ENCODE measurements around the gene PFDN1.

Gene PFDN1

DNA sequence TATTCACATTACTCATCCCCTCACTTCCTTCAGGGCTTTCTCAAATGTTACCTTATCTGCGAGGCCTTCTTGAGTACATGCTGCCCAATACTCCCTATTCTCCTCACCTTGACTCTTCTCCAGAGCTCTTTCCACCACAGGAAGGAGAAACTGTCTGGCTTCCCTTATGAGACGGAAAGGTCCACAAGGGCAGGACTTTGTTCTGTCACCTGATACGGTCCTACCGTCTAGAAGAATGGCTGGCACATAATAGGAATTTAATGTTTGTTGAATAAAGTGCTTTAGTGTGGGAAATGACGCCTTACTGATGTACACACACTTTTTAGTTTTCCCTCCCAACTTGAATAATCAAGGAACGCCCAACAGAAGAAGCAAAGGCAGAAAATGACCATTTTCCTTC, 52.5 kb downstream of the PFDN1 start:
- DNase-seq (ENCODE audit: low read depth in 2 of 2), result no peak
- TF ChIP-seq, protein P1, sequence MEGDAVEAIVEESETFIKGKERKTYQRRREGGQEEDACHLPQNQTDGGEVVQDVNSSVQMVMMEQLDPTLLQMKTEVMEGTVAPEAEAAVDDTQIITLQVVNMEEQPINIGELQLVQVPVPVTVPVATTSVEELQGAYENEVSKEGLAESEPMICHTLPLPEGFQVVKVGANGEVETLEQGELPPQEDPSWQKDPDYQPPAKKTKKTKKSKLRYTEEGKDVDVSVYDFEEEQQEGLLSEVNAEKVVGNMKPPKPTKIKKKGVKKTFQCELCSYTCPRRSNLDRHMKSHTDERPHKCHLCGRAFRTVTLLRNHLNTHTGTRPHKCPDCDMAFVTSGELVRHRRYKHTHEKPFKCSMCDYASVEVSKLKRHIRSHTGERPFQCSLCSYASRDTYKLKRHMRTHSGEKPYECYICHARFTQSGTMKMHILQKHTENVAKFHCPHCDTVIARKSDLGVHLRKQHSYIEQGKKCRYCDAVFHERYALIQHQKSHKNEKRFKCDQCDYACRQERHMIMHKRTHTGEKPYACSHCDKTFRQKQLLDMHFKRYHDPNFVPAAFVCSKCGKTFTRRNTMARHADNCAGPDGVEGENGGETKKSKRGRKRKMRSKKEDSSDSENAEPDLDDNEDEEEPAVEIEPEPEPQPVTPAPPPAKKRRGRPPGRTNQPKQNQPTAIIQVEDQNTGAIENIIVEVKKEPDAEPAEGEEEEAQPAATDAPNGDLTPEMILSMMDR (IDR thresholded peaks at IDR 0.05; ENCODE audit: low read depth, low read length), result no peak
- no peak overlapping the region for H3K4me3 ChIP-seq (replicated peaks in 1 of 2; ENCODE audit: low read depth in 2 of 2, low read length in 2 of 2)

DNA sequence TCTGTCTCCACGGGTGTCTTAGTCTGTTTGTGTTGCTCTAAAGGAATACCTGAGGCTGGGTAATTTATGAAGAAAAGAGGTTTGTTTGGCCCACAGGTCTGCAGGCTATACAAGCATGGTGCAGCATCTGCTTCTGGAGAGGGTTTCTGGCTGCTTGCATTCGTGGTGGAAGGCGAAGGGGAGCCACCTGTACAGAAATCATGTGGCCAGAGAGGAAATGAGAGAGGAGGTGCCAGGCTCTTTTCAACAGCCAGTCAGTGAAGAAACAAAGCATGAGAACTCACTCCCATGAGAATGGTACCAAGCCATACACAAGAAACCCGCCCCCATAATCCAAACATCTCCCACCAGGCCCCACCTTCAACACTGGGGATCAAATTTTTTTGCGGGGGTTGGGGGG, 53.4 kb downstream of the PFDN1 start:
- DNase-seq (ENCODE audit: low read depth in 2 of 2), result no peak
- no peak overlapping the region for H3K4me3 ChIP-seq (replicated peaks in 1 of 2; ENCODE audit: low read depth in 2 of 2, low read length in 2 of 2)
- TF ChIP-seq, protein P1 (IDR thresholded peaks at IDR 0.05; ENCODE audit: low read depth, low read length), result no peak

GRCh38 chr5:140248414-140248813, 54.5 kb downstream of the PFDN1 start:
- TF ChIP-seq, protein P1 (IDR thresholded peaks at IDR 0.05; ENCODE audit: low read depth, low read length), result no peak

DNA sequence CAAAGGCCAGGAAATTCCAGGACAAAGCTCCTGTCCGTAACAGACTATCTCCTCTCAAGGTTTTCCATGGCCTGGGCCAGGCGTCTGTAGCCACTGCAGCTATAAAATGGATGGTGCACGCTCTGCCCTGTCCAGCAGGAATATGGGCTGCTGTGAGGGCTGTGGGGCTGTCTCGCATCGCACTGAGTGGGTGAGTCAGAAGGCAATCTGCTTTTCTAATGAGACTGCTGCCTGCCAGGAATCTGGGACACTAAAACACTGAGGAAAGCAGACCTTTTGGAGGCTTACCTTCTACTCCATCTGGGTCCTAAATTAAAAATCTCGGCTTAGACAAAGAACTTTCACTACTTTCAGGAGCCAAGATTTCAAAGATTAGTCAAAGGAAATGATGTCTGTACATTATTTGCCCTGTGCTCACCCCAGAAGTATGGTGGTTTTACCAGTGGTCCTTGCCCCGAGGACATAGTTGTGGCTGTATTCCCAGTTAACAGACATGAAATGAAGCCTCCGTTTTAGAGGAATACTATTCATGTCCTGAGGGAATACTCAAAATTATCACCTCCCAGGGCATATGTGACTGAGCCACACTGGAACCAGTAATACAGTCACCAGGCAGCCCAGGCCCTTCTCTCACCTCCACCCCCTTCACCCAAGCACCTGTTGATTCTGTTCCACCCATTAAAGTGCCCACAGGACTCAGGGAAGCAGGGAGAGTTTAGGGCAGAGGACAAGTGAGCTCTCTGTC, 56.4 kb downstream of the PFDN1 start:
- H3K4me3 ChIP-seq (replicated peaks in 1 of 2; ENCODE audit: low read depth in 2 of 2, low read length in 2 of 2), result no peak overlapping the region
- peak; percentile 76 to 78 for DNase-seq (ENCODE audit: low read depth in 2 of 2)
- TF ChIP-seq, protein P1 (IDR thresholded peaks at IDR 0.05; ENCODE audit: low read depth, low read length), result peak; percentile 20

More at GRCh38 chr5:140248414-140248813, 54.5 kb downstream of the PFDN1 start:
- H3K4me3 ChIP-seq (replicated peaks in 1 of 2; ENCODE audit: low read depth in 2 of 2, low read length in 2 of 2), result no peak overlapping the region
- DNase-seq (ENCODE audit: low read depth in 2 of 2), result no peak

DNA sequence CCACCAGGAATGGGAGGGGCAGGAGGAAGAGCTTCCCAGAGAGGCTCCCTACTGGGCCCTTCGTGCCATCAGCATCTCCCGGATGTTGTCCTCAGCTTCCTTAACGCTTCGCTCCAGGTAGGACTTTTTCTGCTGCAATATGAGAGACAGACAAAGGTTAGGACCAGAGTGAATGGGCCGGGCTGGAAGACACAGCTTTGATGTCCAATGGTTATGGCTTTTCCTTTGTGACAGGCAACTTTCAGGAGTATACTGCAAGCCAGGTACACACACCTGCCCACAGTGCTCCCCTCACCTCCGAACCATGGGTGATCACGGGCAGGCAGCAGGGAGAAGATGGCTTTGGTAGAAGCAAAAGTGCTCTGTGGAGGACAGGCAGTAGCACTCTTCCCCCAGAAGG, 57.0 kb downstream of the PFDN1 start:
- no peak for DNase-seq (ENCODE audit: low read depth in 2 of 2)
- TF ChIP-seq, protein P1 (IDR thresholded peaks at IDR 0.05; ENCODE audit: low read depth, low read length), result no peak
- H3K4me3 ChIP-seq (replicated peaks in 1 of 2; ENCODE audit: low read depth in 2 of 2, low read length in 2 of 2), result no peak overlapping the region

GRCh38 chr5:140245341-140245740, 57.6 kb downstream of the PFDN1 start:
- peak in 1 of 2 donors; percentile 60 for DNase-seq (ENCODE audit: low read depth in 2 of 2)
- TF ChIP-seq, protein P1 (IDR thresholded peaks at IDR 0.05; ENCODE audit: low read depth, low read length), result no peak
- H3K4me3 ChIP-seq (replicated peaks in 1 of 2; ENCODE audit: low read depth in 2 of 2, low read length in 2 of 2), result no peak overlapping the region
